MM.1S (cell line): ENCODE measurements around the gene FAM111B.
A peak's percentile ranks its signal among the peaks of the same experiment; 100 is the strongest.
"Not testable (repeated sequence)": the region's sequence is repeated elsewhere in the genome, so short reads cannot be mapped to it uniquely, and the experiment has no call there.

Experiments used
- DNase-seq: peaks from one replicate; pipeline ENCODE4 v3.0.0-alpha.2; 2015
- H2AFZ ChIP-seq: fragments of 300-600 bp; sonication (generic); 2 replicates; pipeline ENCODE4 v1.6.0; 2016; ENCODE audit warnings: antibody characterized with exemption, low read length
- H3F3A ChIP-seq: fragments of 300-600 bp; sonication (generic); 2 replicates; pipeline ENCODE4 v1.6.1; 2016; ENCODE audit warnings: mild to moderate bottlenecking, antibody characterized with exemption, low read length, moderate library complexity, mixed read lengths; ENCODE audit not compliant: insufficient read depth
- H3K27ac ChIP-seq: fragments of 300-600 bp; sonication (generic); 2 replicates; pipeline ENCODE4 v1.5.1; 2016; ENCODE audit warnings: mild to moderate bottlenecking, low read length
- H3K27me3 ChIP-seq: fragments of 300-600 bp; sonication (generic); replicated peaks from 2 replicates; pipeline ENCODE4 v1.6.0; 2016; ENCODE audit warnings: low read length; ENCODE audit not compliant: insufficient read depth
- H3K36me3 ChIP-seq: fragments of 300-600 bp; sonication (generic); replicated peaks from 2 replicates; pipeline ENCODE4 v1.6.1; 2016; ENCODE audit warnings: mild to moderate bottlenecking, low read length, mixed read lengths; ENCODE audit not compliant: insufficient read depth
- H3K4me1 ChIP-seq: fragments of 300-600 bp; sonication (generic); 2 replicates; pipeline ENCODE4 v1.6.1; 2016; ENCODE audit warnings: low read length, mixed read lengths
- H3K4me2 ChIP-seq: fragments of 300-600 bp; sonication (generic); 2 replicates; pipeline ENCODE4 v1.6.0; 2016; ENCODE audit warnings: low read depth, low read length
- H3K4me3 ChIP-seq: fragments of 300-600 bp; sonication (generic); 2 replicates; pipeline ENCODE4 v1.5.1; 2016; ENCODE audit warnings: low read length, mixed read lengths
- H3K79me2 ChIP-seq: fragments of 300-600 bp; sonication (generic); 2 replicates; pipeline ENCODE4 v1.6.1; 2016; ENCODE audit warnings: mixed run types, low read length, mixed read lengths
- H3K9ac ChIP-seq: fragments of 300-600 bp; sonication (generic); 2 replicates; pipeline ENCODE4 v1.6.1; 2016; ENCODE audit warnings: low read length, mixed read lengths
- H3K9me2 ChIP-seq: fragments of 300-600 bp; sonication (generic); replicated peaks from 2 replicates; pipeline ENCODE4 v1.6.1; 2016; ENCODE audit warnings: mild to moderate bottlenecking, low read length, mixed read lengths; ENCODE audit not compliant: insufficient read depth
- H3K9me3 ChIP-seq: fragments of 300-600 bp; sonication (generic); replicated peaks from 2 replicates; pipeline ENCODE4 v1.6.1; 2016; ENCODE audit warnings: mild to moderate bottlenecking, low read length, mixed read lengths; ENCODE audit not compliant: insufficient read depth
- H4K20me1 ChIP-seq: fragments of 300-600 bp; sonication (generic); 2 replicates; pipeline ENCODE4 v1.6.1; 2016; ENCODE audit warnings: mild to moderate bottlenecking, low read length, moderate library complexity, mixed read lengths; ENCODE audit not compliant: insufficient read depth
- EZH2 ChIP-seq: fragments of 300-600 bp; sonication (generic); optimal IDR thresholded peaks from 2 replicates; pipeline ENCODE3; 2017; ENCODE audit warnings: low read depth, mild to moderate bottlenecking, antibody characterized with exemption, low read length, mixed read lengths
- EZH2phosphoT487 ChIP-seq: fragments of 300-600 bp; sonication (generic); IDR thresholded peaks from 2 replicates; pipeline ENCODE4 v1.6.1; 2018; ENCODE audit warnings: antibody characterized with exemption, low read length
- TF ChIP-seq, protein P1 (sequence below): fragments of 300-600 bp; sonication (generic); IDR thresholded peaks from 2 replicates; pipeline ENCODE4 v1.5.1; 2016; ENCODE audit warnings: antibody characterized with exemption, low read length, mixed read lengths

Gene FAM111B

DNA sequence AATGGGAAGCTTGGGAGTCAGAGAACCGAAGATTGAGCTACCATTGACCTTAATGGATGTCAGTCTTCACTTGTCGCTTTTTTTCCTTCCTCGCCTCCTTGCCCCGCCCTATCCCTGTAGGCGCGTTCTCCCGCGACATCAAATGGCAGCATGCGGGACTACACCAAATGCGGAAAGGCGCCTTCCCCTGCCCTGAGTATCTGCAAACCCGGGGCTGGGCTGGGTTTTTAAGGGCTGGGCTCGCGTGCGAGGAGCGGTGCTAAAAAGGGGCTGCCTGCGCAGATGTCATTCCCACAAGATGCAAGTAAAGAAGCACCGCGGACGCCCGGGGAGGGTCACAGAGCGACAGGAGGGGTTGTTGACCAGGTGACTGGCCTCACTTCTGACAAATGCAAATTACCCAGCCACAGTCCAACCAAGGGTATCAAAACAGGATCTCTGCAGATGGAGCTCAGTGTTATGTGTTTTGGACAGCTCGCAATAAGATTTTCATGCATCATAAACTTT is 4.7 kb upstream of the FAM111B start:
- peaks cover 30% of the 10 kb centered on the region for H3F3A ChIP-seq
- no peaks in the 10 kb centered on the region for H3K9me2 ChIP-seq
- peak; percentile 91 for DNase-seq
- H3K4me1 ChIP-seq: peaks cover 29% of the 10 kb centered on the region
- H3K27ac ChIP-seq: peak overlapping the region; percentile 83
- no peaks in the 10 kb centered on the region for H4K20me1 ChIP-seq
- H3K79me2 ChIP-seq: peaks cover 4% of the 10 kb centered on the region
- peak overlapping the region; percentile 72 for H3K9ac ChIP-seq
- no peaks in the 10 kb centered on the region for H3K36me3 ChIP-seq
- H3K27me3 ChIP-seq: no peaks in the 10 kb centered on the region
- H3K4me2 ChIP-seq: peak overlapping the region; percentile 72
- peak overlapping the region; percentile 63 for H3K4me3 ChIP-seq
- TF ChIP-seq, protein P1, sequence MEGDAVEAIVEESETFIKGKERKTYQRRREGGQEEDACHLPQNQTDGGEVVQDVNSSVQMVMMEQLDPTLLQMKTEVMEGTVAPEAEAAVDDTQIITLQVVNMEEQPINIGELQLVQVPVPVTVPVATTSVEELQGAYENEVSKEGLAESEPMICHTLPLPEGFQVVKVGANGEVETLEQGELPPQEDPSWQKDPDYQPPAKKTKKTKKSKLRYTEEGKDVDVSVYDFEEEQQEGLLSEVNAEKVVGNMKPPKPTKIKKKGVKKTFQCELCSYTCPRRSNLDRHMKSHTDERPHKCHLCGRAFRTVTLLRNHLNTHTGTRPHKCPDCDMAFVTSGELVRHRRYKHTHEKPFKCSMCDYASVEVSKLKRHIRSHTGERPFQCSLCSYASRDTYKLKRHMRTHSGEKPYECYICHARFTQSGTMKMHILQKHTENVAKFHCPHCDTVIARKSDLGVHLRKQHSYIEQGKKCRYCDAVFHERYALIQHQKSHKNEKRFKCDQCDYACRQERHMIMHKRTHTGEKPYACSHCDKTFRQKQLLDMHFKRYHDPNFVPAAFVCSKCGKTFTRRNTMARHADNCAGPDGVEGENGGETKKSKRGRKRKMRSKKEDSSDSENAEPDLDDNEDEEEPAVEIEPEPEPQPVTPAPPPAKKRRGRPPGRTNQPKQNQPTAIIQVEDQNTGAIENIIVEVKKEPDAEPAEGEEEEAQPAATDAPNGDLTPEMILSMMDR: peak; percentile 60
- no peak for TF ChIP-seq EZH2
- H2AFZ ChIP-seq: peak overlapping the region; percentile 73
- no peaks in the 10 kb centered on the region for H3K9me3 ChIP-seq

DNA sequence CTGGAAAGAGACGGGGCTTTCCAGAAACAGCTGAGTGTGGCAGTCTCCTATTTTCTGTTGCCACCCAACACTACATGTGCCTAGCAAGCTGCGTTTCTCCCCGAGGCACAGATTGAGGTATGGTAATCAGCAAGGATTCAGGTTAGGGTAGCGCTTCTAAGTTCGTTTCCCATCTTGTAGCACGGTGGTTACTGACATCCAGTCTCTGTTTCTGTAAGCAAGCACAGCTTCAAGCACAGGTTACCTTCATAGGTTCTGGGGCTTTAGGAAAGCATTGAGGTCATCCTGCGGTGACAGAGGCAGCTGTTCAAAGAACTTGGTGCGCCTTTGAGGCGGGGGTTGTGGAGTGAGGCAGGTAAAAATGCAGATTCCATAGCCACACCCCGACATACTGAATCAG is 684 bp downstream of the FAM111B start:
- H3K36me3 ChIP-seq: peaks cover 20% of the 10 kb centered on the region
- peaks cover 26% of the 10 kb centered on the region for H3K4me1 ChIP-seq
- H3K4me2 ChIP-seq: peak overlapping the region; percentile 89
- peak; percentile 71 for DNase-seq
- H3K4me3 ChIP-seq: peak overlapping the region; percentile 88
- not testable (repeated sequence) for H4K20me1 ChIP-seq, H3F3A ChIP-seq, H3K9me3 ChIP-seq, H3K9me2 ChIP-seq, H3K27me3 ChIP-seq
- peak overlapping the region; percentile 95 for H3K9ac ChIP-seq
- peak overlapping the region; percentile 80 for H3K27ac ChIP-seq
- H2AFZ ChIP-seq: peak overlapping the region; percentile 68
- H3K79me2 ChIP-seq: peaks cover 58% of the 10 kb centered on the region

DNA sequence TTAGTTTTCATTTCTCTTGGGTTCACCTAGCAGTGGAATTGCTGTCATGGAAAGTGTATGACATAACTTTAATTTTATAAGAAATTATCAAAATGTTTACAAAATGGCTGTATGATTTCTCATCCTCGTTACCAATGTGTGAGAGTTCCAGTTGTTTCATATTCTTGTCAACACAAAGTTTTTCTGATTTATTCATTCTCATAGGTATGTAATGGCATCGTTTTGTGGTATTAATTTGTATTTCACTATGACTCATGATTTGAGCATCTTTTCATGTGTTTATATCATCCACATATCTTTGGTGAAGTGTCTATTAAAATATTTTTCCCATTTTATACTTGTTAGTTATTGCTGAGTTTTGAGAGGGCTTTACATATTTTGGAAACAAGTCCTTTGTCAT is 5.5 kb downstream of the FAM111B start:
- Histone ChIP-seq H3K9me2 (no peaks in the 10 kb centered on the region), H2AFZ (no peak overlapping the region), H3K36me3 (peaks cover 36% of the 10 kb centered on the region), H3F3A (peaks cover 4% of the 10 kb centered on the region), H3K79me2 (peaks cover 99% of the 10 kb centered on the region), H3K4me3 (no peak overlapping the region), H3K9ac (no peak overlapping the region), H3K27me3 (no peaks in the 10 kb centered on the region), H3K9me3 (no peaks in the 10 kb centered on the region), H3K4me2 (no peak overlapping the region), H3K4me1 (peaks cover 14% of the 10 kb centered on the region), H4K20me1 (peaks cover 5% of the 10 kb centered on the region; the same call in 1 of the 2 replicates), H3K27ac (no peak overlapping the region)
- TF ChIP-seq, protein P1: no peak
- TF ChIP-seq EZH2: no peak
- no peak for TF ChIP-seq EZH2phosphoT487
- no peak for DNase-seq

DNA sequence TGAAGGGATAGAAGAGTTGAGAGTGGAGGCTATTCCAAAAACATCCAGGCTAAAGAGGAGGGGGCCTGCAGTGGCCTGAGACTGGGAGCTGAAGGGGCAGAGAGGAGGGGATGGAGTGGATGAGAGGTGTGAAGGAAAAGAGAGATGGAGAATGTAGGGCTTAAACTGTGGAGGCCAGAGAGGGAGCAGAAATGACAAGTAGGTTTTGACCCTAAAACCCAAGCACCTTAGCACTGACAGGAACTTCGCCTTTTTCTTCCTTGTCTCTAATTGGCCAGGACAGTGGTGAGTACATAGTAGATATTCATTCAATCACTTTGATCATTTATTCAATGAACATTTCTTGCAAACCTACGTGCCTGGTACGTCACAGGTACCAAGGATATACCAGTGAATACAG is 7.3 kb downstream of the FAM111B start:
- peaks cover 10% of the 10 kb centered on the region for H3K4me1 ChIP-seq
- 0 out of 2 replicates have a peak, but pooled peaks cover 3% of the 10 kb centered on the region for H3K9me3 ChIP-seq
- H3K79me2 ChIP-seq: peaks cover 98% of the 10 kb centered on the region
- H3K4me2 ChIP-seq: no peak overlapping the region
- H3F3A ChIP-seq: peaks cover 5% of the 10 kb centered on the region; the same call in 1 of the 2 replicates
- no peak overlapping the region for H3K4me3 ChIP-seq
- TF ChIP-seq, protein P1: no peak
- no peak for TF ChIP-seq EZH2
- no peak for TF ChIP-seq EZH2phosphoT487
- no peak for DNase-seq
- H2AFZ ChIP-seq: no peak overlapping the region
- H3K27ac ChIP-seq: no peak overlapping the region
- no peak overlapping the region for H3K9ac ChIP-seq
- H4K20me1 ChIP-seq: no peaks in the 10 kb centered on the region
- H3K9me2 ChIP-seq: no peaks in the 10 kb centered on the region
- H3K27me3 ChIP-seq: no peaks in the 10 kb centered on the region
- H3K36me3 ChIP-seq: peaks cover 44% of the 10 kb centered on the region
